HG03196 (cell line): Measurements from ENCODE around the gene RTL10.
A peak's percentile ranks its signal among the peaks of the same experiment; 100 is the strongest.

Experiments
- ATAC-seq: cut with Tn5 transposase; IDR thresholded peaks from one replicate; pipeline ENCODE4 v1.9.1; 2021; ENCODE audit not compliant: unreplicated experiment

Gene RTL10, protein sequence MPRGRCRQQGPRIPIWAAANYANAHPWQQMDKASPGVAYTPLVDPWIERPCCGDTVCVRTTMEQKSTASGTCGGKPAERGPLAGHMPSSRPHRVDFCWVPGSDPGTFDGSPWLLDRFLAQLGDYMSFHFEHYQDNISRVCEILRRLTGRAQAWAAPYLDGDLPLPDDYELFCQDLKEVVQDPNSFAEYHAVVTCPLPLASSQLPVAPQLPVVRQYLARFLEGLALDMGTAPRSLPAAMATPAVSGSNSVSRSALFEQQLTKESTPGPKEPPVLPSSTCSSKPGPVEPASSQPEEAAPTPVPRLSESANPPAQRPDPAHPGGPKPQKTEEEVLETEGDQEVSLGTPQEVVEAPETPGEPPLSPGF

DNA sequence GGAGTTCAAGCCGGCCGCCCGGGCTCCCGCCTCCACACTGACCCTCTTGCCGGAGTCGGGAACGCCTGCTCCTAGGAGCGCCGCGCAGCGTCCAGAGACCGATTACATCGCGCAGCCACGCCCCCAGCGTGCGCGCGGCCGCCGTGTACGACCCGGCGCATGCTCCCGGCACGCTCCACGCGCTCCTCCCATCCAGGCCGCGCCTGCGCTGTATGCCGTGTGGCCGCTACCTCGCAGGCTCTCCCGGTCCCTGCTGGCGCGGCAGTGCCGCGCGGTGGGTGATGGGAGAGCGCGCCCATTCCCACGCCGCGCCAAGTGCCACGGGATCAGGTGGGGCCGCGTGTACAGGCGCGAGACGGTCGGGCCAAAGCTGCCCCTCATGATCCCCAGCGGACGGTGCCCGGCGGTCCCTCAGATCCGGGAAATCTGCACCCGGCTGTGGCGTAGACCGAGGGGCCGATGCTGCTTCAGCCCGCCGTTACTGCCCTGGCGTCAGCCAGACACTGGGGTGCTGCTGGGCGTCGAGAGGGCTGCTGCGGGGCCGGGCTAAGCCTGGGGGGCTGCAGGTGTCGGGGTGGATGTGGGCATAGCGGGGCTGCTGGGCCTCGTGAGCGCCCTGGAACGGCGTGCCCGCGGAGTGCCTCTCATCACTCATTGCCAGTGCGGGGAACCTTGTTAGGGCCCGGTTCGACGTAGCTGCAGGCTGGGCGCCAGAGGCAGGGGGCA, at the start of gene RTL10, which contains the start of gene GNB1L:
Gene RTL10 (minus strand): TSS at position 97 of the 726 bp plus-strand sequence. CDS start 2,613 bp downstream, outside the sequence.
Gene GNB1L (minus strand): TSS at position 97 of the 726 bp plus-strand sequence. CDS start 33,519 bp downstream, outside the sequence.
- peak; percentile 73 for ATAC-seq

DNA sequence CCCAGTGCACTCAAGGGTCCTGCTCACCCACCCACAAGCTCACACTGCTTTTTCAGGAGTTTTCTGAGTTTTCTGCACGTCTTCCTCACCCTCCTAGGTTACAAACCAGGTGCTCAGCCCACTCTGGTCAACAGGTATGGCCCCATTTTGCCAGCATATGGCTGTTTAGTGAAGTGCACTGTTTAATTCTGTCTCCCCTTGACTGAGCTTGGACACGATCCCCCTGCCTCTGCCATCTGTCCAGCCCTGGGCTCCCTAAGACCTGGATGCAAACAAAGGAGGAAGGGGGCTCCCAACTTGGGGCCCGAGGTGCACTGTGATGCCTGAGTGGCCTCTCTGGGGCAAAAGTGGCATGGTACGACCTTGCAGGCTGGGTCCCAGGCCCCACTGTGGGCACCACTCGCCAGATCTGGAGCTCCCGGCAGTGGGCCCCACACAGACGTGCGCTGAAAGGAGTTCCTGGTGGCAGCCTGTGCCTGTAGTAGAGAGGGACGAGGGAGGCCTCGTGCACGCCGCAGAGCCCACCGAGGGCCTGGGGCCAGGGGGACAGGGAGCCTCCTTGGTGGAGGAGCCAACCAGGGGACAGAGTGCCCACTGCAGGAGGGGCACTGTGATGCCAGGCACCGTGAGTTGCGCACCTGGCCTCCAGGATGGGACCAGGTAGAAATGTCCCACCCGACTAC, 49.6 kb upstream of the RTL10 start:
- no peak for ATAC-seq

DNA sequence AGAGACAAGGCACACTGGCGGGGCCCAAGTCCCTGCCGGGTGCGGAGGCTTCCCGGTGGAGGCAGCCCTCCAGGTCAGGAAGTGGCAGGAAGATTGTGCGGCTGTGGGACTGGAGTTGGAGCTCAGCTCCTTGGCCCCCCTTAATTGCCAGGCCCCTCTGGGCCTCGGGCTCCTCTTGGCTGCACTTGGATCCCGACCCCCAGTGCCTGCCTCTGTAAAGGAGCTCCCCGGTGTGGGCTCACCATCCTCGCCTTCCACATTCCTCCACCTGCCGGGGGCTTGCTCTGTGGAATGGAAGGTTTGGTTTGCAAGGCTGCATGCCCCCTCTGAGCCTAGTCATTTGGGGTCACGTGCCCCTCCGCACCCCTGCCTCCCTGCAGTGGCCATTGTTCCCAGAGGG, 48.8 kb upstream of the RTL10 start:
- no peak for ATAC-seq

DNA sequence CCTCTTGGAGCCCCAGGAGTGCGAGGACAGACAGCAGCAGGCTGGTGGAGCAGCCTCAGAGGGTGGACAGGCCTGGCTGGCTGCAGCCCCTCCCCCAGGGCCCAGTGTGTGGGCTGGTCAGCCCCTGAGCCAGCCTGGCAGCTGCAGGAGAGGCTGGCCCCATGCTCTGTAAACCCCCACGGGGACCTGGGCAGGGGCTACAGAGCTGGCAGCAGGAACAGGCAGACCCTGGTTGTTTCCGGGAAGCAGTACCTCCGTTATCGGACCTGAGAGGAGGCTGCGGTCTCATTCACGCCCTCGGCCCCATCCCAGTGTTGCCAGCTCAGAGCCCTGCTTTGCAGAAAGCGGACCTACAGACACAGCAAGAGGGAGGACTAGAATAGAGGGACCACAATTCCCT, 48.4 kb upstream of the RTL10 start:
- ATAC-seq, result no peak

DNA sequence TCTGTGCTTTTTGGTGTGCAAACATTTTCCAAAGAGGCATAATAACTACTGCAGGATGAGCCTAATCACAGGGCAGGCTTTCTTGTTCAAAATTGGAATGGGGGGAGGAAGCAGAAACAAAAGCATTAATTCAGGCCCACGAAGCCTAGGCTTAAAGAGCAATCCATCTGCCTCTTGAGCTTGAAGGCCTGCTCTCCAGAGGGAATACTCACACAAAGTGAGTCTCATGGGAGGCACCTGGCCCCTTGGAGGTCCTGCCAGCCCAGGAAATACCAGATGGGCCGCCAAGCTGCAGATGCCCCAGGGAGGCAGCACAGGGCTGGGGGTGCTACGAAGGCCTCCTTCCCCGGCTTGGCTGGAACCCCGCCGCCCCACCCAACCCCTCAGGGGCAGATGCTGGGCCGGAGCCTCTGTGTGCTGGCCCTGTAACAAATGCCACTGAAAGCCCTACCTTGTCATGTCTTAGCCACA, 47.6 kb upstream of the RTL10 start:
- no peak for ATAC-seq

DNA sequence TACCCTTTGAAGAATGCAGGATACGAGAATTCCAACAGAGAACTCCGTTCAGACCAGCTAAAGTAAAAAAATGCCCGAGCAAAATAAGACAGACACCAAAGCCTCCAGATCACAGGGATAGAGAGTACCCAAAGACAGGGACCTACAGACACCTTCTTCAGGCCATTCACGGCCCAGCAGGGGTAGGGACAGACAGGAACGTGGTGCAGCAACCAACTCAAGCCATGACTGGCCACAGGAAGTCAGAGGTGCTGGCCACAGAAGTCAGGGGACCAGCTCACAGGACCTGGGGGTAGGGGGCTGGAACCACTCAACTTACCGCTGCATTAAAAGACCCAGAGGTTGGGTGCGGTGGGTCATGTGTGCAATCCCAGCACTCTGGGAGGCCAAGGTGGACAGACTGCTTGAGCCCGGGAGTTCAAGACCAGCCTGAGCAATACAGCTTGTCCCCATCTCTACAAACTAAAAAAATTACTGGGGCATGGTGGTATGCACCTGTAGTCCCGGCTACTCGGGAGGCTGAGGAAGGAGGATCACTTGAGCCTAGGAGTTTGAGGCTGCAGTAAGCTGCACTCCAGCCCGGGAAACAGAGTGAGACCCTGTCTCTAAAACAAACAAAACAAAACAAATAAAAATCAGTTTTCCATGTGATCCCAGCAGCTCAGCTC, 47.0 kb upstream of the RTL10 start:
- no peak for ATAC-seq

DNA sequence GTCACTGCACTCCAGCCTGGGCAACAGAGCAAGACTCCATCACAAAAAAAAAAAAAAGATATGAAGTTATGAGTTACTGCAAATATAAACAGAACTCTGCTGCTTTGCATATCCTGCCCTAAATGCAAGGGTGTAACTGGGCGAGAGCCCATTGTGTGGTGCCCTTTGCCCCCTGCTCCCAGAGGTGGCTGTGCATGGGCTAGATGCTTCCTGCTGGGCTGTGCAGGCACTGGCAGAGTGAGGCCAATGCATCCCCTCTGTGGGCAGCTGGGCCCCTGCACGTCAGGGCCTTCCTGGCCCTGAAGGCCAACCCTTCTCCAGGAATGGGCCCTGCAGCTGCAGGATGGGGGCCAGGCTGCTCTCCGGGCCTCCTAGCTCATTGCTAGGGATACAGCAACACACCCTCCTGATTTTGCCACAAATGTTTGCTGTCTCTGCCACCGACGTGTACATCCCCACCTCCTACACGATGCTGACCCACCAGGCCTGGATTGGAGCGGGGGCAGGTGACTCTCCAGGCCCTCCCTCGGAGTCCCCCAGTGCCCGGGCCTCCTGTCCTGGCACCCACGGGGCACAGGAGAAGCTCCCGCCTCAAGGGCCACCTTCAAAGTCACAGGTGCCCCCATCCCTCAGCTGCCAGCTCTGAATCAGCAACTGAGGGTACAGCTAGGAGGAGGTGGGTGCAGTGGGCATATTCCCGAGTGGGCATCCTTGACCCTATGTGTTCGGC, 46.2 kb upstream of the RTL10 start:
- ATAC-seq, result no peak

DNA sequence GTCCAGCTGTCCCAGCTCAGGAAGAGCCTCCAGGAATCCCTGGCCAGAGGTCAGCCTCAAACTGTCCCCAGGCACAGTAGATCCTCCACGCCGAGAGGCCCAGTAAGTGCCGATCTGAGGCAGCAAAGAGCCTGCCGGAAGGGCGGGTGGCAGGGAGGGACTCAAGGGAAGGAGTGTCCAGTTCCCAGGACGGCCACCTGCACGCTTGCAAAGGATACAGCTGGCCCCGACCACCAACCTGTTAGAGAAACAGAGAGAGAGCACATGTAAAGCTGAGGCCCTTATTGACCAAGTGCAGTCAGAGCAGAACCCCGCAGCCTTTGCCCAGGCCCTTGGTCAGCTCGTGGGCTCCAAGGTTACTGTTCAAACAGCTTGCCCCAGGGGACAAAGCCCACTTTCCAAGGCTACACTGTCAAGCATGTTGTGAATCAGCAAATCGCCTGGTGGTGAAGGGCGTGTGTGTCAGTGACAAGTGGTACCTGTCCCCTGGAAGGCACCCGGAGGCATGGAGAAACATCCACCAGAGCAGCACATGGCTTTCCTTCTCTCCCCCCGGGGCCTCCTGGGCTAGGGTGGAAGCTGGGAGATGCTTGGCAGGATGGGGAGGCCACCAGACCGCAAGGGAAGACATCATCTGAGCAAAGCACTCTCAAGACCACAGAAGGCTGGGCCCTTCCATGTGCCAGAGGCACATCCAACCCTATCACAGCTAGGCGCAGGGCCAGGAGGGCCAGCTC, 44.3 kb upstream of the RTL10 start:
- no peak for ATAC-seq

DNA sequence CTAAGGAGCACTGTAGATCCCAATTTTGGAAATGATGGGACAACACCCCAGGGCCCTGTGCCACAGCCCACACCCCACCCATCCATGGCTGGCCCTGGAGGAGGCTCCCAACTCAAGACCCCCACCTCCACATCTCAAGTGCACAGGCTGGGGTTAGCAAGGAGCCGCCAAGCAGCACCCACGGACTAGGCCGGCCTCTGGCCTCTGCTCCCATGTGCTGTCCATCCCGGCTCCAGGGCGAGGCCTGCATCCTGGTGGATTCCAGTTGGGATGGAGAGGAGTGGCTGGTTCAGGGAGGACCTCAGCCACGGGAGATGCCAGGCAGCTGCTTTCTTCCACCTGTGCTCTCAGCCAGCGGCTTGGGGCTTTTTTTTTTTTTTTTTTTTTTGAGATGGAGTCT, 43.5 kb upstream of the RTL10 start:
- ATAC-seq, result no peak

DNA sequence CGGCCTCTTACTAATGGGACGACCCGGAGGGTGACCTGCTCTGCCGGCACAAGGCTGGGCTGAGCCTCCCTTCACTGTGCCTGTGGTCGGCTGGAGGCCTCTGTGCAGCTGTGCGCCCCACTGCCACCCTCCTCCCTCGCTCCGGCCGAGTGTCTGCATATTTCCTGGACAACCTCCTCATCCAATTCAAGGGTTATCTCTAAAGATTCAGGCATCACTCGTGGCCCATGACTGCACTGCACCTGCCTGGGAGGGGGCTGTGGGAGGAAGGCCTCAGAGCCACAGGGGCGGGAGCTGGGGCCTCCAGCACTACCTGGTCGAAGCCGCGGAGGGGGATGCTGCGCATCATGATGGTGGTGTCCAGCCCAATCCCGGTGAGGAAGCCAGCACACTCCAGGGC, 43.1 kb upstream of the RTL10 start:
- no peak for ATAC-seq

DNA sequence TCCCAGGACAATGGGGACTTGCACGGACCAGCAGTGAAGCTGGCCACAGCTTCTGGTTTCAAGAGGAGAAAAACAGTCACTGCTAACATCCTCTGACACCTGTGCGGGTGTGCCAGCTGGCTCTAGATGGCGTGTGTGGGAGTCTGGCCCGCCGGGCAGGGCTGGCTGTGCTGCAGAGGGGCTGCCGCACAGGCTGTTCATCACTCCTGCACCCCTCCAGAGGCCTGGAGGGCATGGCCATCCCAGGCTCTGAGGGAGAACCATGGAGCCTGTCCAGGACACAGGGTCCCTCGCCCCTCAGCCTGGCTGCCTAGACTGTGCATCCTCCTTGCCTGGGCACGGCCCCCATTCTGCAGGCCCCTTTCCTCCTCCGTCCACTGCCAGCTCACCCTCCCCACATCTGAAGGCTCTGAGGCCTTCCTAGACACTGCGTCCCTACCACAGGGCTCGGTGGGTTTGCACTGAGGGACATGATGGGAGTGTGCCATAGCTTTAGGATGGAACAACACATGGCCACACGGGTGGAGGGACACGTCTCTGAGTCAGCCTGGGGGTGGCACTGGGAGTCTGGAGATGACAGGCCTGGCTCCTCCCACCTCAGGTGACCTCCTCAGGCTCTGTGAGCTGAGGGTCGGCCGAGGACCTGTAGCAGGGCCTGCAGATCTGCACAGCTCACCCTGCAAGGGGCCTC, 42.1 kb upstream of the RTL10 start:
- no peak for ATAC-seq

DNA sequence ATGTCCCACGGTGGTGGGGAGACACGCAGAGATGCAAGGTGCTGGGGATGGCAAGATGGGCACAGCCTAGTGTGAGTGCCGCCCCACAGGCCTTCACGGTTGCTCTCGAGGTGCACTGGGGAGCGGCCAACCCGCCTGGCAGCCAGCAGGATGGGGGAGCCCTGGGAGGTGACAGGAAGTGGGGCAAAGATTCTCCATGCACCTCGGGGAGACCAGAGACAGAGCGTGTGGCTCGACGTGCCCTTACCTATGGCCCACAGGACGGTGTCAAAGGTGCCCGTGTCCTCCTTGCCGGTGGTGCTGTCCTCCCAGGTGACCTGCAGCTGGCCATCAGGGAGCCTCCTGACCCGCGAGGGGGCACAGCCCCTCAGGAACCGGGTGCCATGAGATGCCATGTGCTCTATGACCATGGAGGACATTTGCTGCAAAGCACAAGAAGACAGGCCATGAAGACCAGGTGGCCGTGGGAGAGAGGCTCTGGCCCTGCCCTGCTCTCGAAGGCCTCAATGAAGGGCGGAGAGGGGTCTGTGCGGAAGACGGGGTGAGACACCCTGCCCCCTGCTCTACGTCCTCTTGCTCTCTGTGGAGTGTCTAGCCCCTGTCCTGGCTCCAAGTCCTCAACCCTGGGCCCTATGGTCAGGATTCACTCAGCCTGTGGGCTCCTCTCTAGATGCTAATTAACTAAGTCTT, 40.6 kb upstream of the RTL10 start:
- no peak for ATAC-seq

DNA sequence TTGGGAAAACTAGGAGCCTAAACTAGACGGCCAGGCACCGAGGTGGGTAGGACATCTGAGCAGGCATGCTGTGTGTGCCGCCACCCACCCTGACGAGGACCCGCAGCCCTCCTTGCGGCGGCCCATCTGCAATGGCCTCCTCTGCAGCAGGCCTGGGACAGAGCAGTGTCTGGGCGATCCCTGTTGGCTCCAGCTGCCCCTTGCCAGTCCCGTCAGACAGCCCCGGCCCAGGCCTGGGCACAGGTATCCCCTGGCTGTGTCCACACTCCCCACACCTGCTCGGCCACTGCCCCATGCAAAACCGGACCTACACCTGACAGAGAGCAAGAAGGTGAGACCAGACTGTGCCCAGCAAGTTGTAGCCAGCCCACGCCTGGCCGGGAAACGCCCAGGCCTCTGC, 38.7 kb upstream of the RTL10 start:
- ATAC-seq, result no peak

DNA sequence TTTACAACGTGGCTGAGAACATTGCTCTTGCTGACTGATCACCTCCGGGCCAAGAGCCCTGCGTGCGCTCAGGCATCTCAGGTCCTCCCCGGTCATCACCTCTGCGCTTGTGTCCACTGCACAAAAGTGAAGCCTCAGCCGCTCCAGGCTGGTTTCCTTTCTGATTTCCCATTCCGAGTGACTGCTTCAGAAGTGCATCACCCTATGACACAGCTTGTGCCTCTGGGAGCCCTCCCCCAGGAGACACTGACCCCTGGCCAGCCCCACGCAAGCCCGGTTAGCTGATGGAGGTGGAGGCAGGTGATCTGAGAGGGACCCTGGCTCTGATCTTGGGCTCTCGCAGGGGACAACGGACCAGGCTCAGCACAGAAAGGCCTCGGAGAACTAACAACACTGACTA, 38.3 kb upstream of the RTL10 start:
- ATAC-seq, result no peak

DNA sequence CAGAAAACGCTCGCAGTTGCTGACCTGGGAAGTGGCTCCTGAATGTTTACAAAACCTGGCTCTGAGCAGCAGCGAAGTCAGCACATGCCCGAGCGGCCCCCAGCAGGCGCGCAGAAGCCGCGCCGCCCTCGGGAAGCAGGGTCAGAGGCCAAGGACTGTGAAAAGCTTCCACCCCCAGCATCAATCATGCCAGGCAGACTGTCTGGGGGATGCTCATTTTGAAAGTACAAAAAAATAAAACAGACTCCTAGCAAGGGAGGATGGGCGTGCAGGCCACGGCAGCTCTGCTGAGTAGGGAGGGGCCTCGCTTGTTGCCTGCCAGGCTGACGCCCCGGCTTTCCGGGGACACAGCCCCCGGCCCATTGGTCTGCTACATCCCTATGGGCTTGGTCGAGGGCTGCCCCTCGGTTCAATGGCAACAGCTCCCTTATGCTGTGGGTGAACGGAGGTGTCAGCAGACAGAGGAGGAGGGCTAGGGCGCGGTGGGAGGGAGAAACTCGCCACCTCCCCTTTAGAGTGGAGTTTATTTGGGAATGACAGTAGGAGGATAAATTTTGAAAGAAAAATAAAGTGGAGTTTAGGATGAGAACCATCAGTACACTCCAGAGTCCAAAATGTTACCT, 37.7 kb upstream of the RTL10 start:
- ATAC-seq, result no peak

DNA sequence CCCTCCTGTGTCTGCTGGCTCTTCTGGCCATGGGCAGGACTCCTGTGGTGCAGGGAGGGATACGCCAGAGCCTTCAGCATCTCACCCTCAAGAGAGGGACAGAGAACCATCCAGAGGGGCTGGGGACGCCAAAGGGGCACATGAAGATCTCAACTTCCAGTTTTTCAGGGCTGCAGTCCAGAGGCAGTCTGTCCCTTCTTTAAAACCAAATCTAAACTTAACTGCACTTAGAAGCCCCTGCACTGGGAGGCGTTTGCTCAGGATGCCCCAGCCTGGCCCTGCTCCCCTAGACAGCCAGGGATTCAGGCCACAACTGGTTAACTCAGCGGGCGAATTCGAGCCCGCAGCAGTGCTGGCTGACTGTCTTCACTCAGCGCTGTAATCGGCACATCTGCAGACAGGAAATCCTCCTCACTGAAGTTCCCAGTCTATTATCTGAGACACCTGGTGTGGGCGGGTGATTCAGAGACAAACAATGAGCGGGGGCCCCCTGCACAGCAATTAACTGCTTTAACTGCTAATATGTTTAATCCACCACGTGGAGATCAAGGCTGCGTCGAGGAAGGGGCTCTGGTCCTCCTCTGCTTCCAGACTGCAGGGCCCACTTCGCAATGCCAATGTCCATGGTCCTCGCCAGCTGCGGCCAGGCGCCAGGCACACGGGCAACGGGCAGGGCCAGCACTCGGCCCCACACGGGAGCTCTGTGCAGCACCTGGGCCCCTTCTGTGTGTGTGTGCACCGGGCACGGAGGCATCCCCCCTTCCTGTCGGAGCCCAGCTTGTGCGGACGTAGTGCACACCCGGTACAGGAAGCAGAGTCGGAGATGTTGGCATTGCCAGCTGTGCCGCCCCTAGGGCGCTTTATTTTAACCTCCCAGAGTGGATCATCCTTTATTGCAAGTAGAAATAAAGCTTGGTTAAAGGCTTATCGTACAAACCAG, 36.9 kb upstream of the RTL10 start:
- ATAC-seq, result no peak
